ENCODE results near the gene BRDT. TPM values are rescaled to one million over a fixed set of nuclear protein-coding genes. Genes with fewer than 3 reads are reported as not detected.
A peak's percentile ranks its signal among the peaks of the same experiment; 100 is the strongest.
"Not testable (repeated sequence)": the region's sequence is repeated elsewhere in the genome, so short reads cannot be mapped to it uniquely, and the experiment has no call there.

Gene BRDT
- total RNA-seq, 2 experiments from 2014 or later, result not detected

GRCh38 chr1:91948501-91949355 lies 473 bp upstream of the BRDT start:
- Mint-ChIP-seq H3K4me3 (no peak overlapping the region), H3K36me3 (no peaks in the 10 kb centered on the region), H3K27ac (peak overlapping the region; percentile 43), H3K4me1 (peaks cover 11% of the 10 kb centered on the region), H3K9me3 (peaks cover 6% of the 10 kb centered on the region), H3K27me3 (peaks cover 3% of the 10 kb centered on the region)
- DNase-seq, result no peak

DNA sequence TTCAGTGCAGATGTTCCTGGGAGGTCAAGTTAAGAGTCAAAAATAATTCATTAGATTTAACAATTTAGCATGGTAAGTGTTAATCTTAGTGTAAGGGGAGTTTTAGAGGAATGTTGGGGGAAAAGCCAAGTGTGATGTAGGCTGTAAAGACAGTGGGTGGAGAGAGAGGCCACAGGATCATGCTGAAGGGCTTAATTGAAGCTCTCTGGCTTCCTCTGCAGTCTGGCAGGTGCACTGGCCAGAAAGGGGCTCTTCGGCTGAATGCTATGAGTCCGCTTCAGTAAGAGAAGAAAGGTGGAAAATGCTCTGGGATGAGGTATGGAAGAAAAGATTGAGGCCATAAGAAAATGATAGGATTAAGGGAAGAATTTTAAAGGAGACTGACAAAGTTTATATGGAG lies 3.0 kb downstream of the BRDT start:
- H3K9me3 Mint-ChIP-seq, result peaks cover 6% of the 10 kb centered on the region
- H3K36me3 Mint-ChIP-seq, result no peaks in the 10 kb centered on the region
- H3K4me3 Mint-ChIP-seq, result no peak overlapping the region
- H3K4me1 Mint-ChIP-seq, result peaks cover 11% of the 10 kb centered on the region
- no peak overlapping the region for H3K27ac Mint-ChIP-seq
- no peak for DNase-seq
- H3K27me3 Mint-ChIP-seq, result no peaks in the 10 kb centered on the region

DNA sequence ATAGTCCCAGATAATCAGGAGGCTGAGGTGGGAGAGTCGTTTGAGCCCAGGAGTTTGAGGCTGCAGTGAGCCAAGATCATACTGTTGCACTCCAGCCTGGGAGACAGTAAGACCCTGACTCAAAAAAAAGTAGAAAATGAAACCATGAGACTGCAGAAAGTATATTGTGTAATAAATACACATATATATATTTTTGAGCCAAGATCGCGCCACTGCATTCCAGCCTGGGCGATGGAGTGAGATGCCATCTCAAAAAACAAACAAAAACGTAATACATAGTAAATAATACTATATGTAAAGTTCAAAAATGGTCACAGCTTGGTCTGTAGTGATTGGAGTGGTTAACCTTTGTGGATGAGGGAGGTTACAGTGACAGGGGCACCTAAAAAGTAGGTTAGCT lies 9.7 kb downstream of the BRDT start:
- H3K9me3 Mint-ChIP-seq, result no peaks in the 10 kb centered on the region

DNA sequence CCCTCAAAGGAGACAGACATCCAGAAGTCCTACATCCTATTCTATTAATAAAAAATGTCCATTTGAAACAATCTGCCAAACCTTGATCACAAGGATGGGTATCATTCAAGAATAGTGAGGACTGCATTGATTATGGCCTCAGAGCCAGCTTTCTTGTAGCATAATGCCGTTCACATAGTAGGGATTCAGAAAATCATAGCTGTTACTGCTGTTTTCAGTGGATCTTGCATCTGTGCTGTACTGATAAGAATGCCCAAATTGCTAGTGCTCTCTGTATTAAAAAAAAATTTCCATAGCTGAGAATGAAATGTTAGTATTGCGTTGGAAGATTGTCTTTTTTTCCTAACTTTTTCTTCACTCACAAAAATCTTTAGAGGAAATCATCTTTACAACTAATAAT lies 19.1 kb downstream of the BRDT start:
- Mint-ChIP-seq H3K4me1 (no peaks in the 10 kb centered on the region), H3K27me3 (no peaks in the 10 kb centered on the region), H3K36me3 (no peaks in the 10 kb centered on the region), H3K9me3 (no peaks in the 10 kb centered on the region), H3K4me3 (no peak overlapping the region), H3K27ac (no peak overlapping the region)
- DNase-seq, result no peak

More for the DNA sequence above, 9.7 kb downstream of the BRDT start:
- Mint-ChIP-seq H3K4me1 (no peaks in the 10 kb centered on the region), H3K27ac (no peak overlapping the region), H3K36me3 (no peaks in the 10 kb centered on the region), H3K27me3 (no peaks in the 10 kb centered on the region), H3K4me3 (no peak overlapping the region)
- no peak for DNase-seq

DNA sequence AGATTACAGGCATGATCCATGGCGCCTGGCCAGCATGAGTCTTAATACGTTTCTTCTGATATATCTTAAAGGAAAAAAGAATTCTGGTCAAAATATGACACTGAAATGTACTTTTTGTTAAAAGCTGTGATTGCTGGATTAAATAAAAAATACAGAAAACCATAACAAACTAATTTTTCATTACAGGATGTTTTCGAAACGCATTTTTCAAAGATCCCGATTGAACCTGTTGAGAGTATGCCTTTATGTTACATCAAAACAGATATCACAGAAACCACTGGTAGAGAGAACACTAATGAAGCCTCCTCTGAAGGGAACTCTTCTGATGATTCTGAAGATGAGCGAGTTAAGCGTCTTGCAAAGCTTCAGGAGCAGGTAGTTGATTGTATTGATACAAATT lies 30.2 kb downstream of the BRDT start:
- Mint-ChIP-seq H3K4me3 (no peak overlapping the region), H3K36me3 (no peaks in the 10 kb centered on the region), H3K4me1 (no peaks in the 10 kb centered on the region), H3K27ac (no peak overlapping the region), H3K27me3 (peaks cover 11% of the 10 kb centered on the region), H3K9me3 (no peaks in the 10 kb centered on the region)
- no peak for DNase-seq

DNA sequence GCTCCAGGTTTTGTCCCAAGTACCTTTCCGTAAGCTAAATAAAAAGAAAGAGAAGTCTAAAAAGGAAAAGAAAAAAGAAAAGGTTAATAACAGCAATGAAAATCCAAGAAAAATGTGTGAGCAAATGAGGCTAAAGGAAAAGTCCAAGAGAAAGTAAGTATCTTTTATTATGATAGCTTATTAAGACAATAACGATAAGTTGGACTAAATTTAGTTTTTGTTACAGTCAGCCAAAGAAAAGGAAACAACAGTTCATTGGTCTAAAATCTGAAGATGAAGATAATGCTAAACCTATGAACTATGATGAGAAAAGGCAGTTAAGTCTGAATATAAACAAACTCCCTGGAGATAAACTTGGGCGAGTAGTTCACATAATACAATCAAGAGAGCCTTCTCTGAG lies 31.5 kb downstream of the BRDT start:
- no peak overlapping the region for H3K4me3 Mint-ChIP-seq
- H3K36me3 Mint-ChIP-seq, result no peaks in the 10 kb centered on the region
- peaks cover 11% of the 10 kb centered on the region for H3K27me3 Mint-ChIP-seq
- H3K27ac Mint-ChIP-seq, result no peak overlapping the region
- no peaks in the 10 kb centered on the region for H3K4me1 Mint-ChIP-seq
- DNase-seq, result no peak
- H3K9me3 Mint-ChIP-seq, result no peaks in the 10 kb centered on the region

DNA sequence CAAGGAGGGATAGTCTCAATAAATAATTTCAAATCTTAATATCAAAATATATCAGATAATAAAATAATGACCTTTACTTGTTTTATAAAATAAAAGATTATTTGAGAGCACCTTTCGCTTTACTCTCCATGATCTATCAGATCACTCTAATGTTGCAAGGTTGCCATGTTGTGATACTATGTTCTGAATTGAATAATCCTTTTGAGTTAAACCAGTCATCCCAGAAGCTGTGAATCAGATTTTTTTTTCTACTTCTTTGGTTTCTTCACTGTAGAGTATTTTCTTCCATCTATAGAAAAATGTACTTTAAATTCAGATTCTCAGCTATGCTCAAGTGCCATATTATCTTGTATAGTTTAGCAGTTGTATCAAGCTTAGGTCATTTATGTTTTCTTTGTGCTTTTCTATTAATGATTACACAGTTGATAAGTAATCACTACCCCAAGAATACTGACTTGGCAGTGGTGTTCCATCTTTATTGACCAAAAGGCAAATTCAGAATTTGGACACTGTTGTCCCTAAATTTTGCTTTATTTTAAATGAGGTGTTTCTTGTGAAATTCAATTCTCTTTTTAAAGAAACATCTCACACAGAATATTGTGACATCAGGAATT lies 32.9 kb downstream of the BRDT start:
- Mint-ChIP-seq H3K36me3 (no peaks in the 10 kb centered on the region), H3K9me3 (no peaks in the 10 kb centered on the region), H3K27ac (no peak overlapping the region), H3K4me3 (no peak overlapping the region), H3K4me1 (no peaks in the 10 kb centered on the region), H3K27me3 (peaks cover 7% of the 10 kb centered on the region)
- no peak for DNase-seq

DNA sequence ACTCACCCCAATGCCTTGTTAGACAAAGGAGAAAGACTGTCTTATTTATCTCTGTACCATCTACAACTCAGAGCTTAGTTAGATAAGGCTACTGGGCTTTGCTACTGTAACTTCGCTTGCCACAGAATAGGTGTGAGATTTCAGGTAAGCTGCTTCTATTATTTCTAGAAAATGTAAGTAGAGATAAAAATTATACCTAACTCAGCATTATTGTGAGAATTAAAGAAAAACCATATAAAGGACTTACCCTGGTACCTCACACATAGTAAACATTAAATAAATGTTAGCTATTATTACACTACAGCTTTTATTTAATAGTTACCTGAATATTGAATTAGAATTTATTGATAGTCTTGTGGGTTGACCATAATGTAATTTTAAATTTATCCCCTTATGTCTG lies 44.1 kb downstream of the BRDT start:
- Mint-ChIP-seq H3K36me3 (no peaks in the 10 kb centered on the region), H3K9me3 (no peaks in the 10 kb centered on the region), H3K4me1 (no peaks in the 10 kb centered on the region), H3K27ac (no peak overlapping the region), H3K4me3 (no peak overlapping the region), H3K27me3 (peaks cover 3% of the 10 kb centered on the region)
- no peak for DNase-seq

GRCh38 chr1:91997607-91998195 lies 48.5 kb downstream of the BRDT start:
- Mint-ChIP-seq H3K27ac (no peak overlapping the region), H3K36me3 (no peaks in the 10 kb centered on the region), H3K27me3 (peaks cover 3% of the 10 kb centered on the region), H3K9me3 (no peaks in the 10 kb centered on the region), H3K4me3 (no peak overlapping the region), H3K4me1 (no peaks in the 10 kb centered on the region)
- peak; percentile 22 for DNase-seq

DNA sequence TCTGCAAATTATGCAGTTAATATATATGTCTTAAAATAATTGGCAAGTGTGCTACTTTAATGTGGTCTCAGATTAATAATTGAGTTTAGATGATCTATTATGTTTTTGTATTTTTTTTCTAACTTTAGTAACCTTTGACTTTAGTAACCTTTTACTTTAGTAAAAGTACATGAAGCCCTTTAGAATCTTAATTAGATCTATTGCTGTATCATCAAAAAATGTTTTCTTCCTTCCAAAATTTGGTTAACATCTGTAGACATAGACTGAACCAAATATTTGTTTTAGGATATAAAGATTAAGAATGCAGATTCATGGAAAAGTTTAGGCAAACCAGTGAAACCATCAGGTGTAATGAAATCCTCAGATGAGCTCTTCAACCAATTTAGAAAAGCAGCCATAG lies 54.9 kb downstream of the BRDT start:
- H3K9me3 Mint-ChIP-seq, result no peaks in the 10 kb centered on the region
- H3K27ac Mint-ChIP-seq, result no peak overlapping the region
- H3K36me3 Mint-ChIP-seq, result no peaks in the 10 kb centered on the region
- H3K4me1 Mint-ChIP-seq, result no peaks in the 10 kb centered on the region
- DNase-seq, result no peak
- no peak overlapping the region for H3K4me3 Mint-ChIP-seq
- H3K27me3 Mint-ChIP-seq, result no peaks in the 10 kb centered on the region

- DNase-seq, result no peak
- Mint-ChIP-seq H3K9me3 (no peaks in the 10 kb centered on the region), H3K4me3 (no peak overlapping the region), H3K4me1 (peaks cover 8% of the 10 kb centered on the region), H3K27me3 (no peaks in the 10 kb centered on the region), H3K27ac (no peak overlapping the region), H3K36me3 (no peaks in the 10 kb centered on the region)
Observed at GRCh38 chr1:92013923-92014322, 64.7 kb downstream of the BRDT start.

GRCh38 chr1:92016720-92017316 lies 67.6 kb downstream of the BRDT start:
- H3K4me1 Mint-ChIP-seq, result peaks cover 8% of the 10 kb centered on the region
- H3K9me3 Mint-ChIP-seq, result no peaks in the 10 kb centered on the region
- no peak for DNase-seq
- H3K27me3 Mint-ChIP-seq, result peaks cover 4% of the 10 kb centered on the region
- H3K4me3 Mint-ChIP-seq, result no peak overlapping the region
- no peak overlapping the region for H3K27ac Mint-ChIP-seq
- no peaks in the 10 kb centered on the region for H3K36me3 Mint-ChIP-seq

DNA sequence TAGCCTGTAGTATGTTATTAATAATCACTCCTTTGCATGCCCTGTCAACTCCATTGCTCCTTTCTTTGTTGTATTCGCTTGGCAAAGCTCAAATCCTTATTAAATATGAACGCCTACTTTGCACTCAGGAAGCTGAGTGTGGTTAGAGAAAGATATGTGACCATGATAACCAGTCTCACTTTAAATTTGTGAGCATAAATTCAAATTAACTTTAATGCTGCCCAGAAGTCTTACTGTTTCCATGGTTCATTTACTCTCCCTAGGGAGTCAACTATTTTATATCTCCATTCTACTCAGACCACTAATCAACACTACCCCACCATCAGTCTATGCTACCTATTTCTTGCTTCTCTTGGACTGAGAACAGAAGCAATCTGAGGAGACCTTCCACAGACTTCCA lies 68.5 kb downstream of the BRDT start:
- DNase-seq, result no peak
- H3K36me3 Mint-ChIP-seq, result no peaks in the 10 kb centered on the region
- peaks cover 3% of the 10 kb centered on the region for H3K9me3 Mint-ChIP-seq
- H3K4me1 Mint-ChIP-seq, result peaks cover 8% of the 10 kb centered on the region
- peaks cover 4% of the 10 kb centered on the region for H3K27me3 Mint-ChIP-seq
- no peak overlapping the region for H3K4me3 Mint-ChIP-seq
- H3K27ac Mint-ChIP-seq, result no peak overlapping the region

DNA sequence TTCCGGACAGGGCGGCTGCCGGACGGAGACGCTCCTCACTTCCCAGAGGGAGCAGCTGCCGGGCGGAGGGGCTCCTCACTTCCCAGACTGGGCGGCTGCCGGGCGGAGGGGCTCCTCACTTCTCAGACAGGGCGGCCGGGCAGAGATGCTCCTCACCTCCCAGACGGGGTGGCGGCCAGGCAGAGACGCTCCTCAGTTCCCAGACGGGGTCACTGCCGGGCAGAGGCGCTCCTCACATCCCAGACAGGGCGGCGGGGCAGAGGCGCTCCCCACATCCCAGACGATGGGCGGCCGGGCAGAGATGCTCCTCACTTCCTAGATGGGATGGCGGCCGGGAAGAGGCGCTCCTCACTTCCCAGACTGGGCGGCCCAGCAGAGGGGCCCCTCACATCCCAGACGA lies 76.8 kb downstream of the BRDT start:
- peaks cover 46% of the 10 kb centered on the region for H3K27me3 Mint-ChIP-seq
- H3K4me3 Mint-ChIP-seq, DNase-seq, H3K27ac Mint-ChIP-seq, H3K36me3 Mint-ChIP-seq, H3K9me3 Mint-ChIP-seq: not testable (repeated sequence)
- H3K4me1 Mint-ChIP-seq, result peaks cover 13% of the 10 kb centered on the region

GRCh38 chr1:92026806-92027205 lies 77.6 kb downstream of the BRDT start:
- Mint-ChIP-seq H3K4me3 (no peak overlapping the region), H3K27me3 (peaks cover 41% of the 10 kb centered on the region), H3K27ac (no peak overlapping the region), H3K9me3 (peaks cover 7% of the 10 kb centered on the region), H3K4me1 (peaks cover 16% of the 10 kb centered on the region), H3K36me3 (no peaks in the 10 kb centered on the region)
- no peak for DNase-seq
